Esophagus (tissue), 2 donors: Measurements from ENCODE around the gene NOS1AP. TPM values are rescaled to one million over a fixed set of nuclear protein-coding genes. Genes with fewer than 3 reads are reported as not detected.
"Not testable (repeated sequence)": the region's sequence is repeated elsewhere in the genome, so short reads cannot be mapped to it uniquely, and the experiment has no call there.

Source experiments
- H3K27ac ChIP-seq, 2 donors: one replicate each; pipeline ENCODE4 v1.5.1; 2013; ENCODE audit warnings: low read depth in 2 of 2, mild to moderate bottlenecking in 2 of 2, inconsistent platforms in 1 of 2, low read length in 1 of 2, moderate library complexity in 1 of 2
- H3K27me3 ChIP-seq, 2 donors: one replicate each; pipeline ENCODE4 v1.6.1; 2013; ENCODE audit warnings: low read length in 2 of 2, control low read depth in 1 of 2, mild to moderate bottlenecking in 1 of 2; ENCODE audit not compliant: insufficient read depth in 2 of 2, control insufficient read depth in 1 of 2
- H3K36me3 ChIP-seq, 2 donors: one replicate each; pipeline ENCODE4 v1.6.1; 2013; ENCODE audit warnings: low read length in 1 of 2; ENCODE audit not compliant: control insufficient read depth in 2 of 2, insufficient read depth in 2 of 2
- H3K4me1 ChIP-seq, 2 donors: one replicate each; pipeline ENCODE4 v1.6.1; 2013; ENCODE audit warnings: low read length in 1 of 2; ENCODE audit not compliant: control insufficient read depth in 2 of 2, insufficient read depth in 2 of 2
- H3K4me3 ChIP-seq, 2 donors: one replicate each; pipeline ENCODE4 v1.5.1; 2013; ENCODE audit warnings: low read length in 2 of 2, mild to moderate bottlenecking in 2 of 2, low read depth in 1 of 2, moderate library complexity in 1 of 2
- H3K9me3 ChIP-seq, 2 donors: one replicate each; pipeline ENCODE4 v1.6.1; 2013; ENCODE audit warnings: mild to moderate bottlenecking in 2 of 2, low read depth in 1 of 2, low read length in 1 of 2, moderate library complexity in 1 of 2; ENCODE audit not compliant: control insufficient read depth in 2 of 2, insufficient read depth in 1 of 2
- WGBS, 2 donors: extraction: QIAGEN DNeasy Blood & Tissue Kit; methylation state at CpG; one replicate each; pipeline ENCODE4 v1.1.7; 2013; 5-methylcytosine and 5-hydroxymethylcytosine counted together
- polyA plus RNA-seq, 2 donors: library from polyadenylated mRNA; stranded (reverse); fragments of 200-250 nt; gene quantifications; one replicate each; pipeline ENCODE4 v1.2.3, GENCODE V29; 2013
- donor health status: healthy with polysubstance abuse.
- donor health status: Bipolar disorder and iron deficiency.

NOS1AP gene
- polyA plus RNA-seq, 2 donors, result 0.53 to 0.98 TPM

DNA sequence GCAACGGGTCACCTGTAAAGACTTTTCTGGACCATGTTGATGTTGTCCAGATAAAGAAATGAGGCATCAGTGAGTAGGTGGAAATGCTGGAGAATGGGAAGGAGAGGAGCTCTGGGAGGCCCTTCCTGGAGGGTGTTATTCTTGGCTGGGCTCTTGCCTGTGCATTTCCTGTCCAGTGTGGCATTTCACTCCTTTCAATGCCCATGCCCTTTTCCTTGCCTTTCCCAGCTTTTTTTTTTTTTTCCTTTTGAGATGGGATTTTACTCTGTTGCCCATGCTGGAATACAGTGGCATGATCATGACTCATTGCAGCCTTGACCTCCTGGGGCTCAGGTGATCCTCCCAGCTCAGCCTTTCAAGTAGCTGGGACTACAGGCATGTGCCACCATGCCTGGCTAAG, 11.8 kb downstream of the NOS1AP start:
- Histone ChIP-seq H3K4me3 (no peak overlapping the region), H3K36me3 (no peaks in the 10 kb centered on the region), H3K9me3 (no peaks in the 10 kb centered on the region), H3K27ac (no peak overlapping the region), H3K27me3 (no peaks in the 10 kb centered on the region), H3K4me1 (no peaks in the 10 kb centered on the region)
- 79 to 90% methylated on average over 1 of the region's 1 CpG for WGBS, 2 donors

DNA sequence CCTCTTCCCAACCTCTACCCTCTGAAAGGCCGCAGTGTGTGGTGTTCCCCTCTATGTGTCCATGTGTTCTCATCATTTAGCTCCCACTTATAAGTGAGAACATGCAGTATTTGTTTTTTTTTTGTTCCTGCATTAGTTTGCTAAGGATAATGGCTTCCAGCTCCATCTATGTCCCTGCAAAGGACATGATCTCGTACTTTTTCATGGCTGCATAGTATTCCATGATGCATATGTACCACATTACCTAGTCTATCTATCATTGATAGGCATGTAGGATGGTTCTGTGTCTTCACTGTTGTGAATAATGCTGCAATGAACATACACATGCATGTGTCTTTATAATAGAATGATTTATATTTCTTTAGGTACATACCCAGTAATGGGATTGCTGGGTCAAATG, 12.6 kb downstream of the NOS1AP start:
- not testable (repeated sequence) for H3K4me3 ChIP-seq, H3K9me3 ChIP-seq, H3K4me1 ChIP-seq, H3K27ac ChIP-seq, H3K36me3 ChIP-seq, H3K27me3 ChIP-seq
- WGBS, 2 donors, result 83 to 87% methylated on average over 2 of the region's 2 CpGs

DNA sequence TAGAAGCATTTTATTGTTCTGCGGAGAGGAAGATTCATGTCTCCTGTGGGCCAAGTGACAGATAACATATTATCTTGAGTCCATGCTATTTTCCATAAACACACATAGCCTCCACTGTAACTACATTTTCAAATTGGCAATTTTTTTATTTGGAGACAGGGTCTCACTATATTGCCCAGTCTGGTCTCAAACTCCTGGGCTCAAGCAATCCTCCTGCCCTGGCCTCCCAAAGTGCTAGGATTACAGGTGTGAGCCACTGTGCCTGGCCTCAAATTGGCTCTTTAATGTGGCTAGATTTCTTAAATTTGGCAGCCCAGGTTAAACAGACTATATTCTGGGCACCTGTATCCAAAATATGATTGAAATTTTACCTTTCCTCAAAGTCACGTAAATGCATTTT, 13.8 kb downstream of the NOS1AP start:
- H3K4me1 ChIP-seq, result no peaks in the 10 kb centered on the region
- H3K9me3 ChIP-seq, result no peaks in the 10 kb centered on the region
- 96 to 98% methylated on average over 2 of the region's 2 CpGs for WGBS, 2 donors
- H3K4me3 ChIP-seq, result no peak overlapping the region
- no peaks in the 10 kb centered on the region for H3K36me3 ChIP-seq
- H3K27me3 ChIP-seq, result no peaks in the 10 kb centered on the region
- no peak overlapping the region for H3K27ac ChIP-seq

DNA sequence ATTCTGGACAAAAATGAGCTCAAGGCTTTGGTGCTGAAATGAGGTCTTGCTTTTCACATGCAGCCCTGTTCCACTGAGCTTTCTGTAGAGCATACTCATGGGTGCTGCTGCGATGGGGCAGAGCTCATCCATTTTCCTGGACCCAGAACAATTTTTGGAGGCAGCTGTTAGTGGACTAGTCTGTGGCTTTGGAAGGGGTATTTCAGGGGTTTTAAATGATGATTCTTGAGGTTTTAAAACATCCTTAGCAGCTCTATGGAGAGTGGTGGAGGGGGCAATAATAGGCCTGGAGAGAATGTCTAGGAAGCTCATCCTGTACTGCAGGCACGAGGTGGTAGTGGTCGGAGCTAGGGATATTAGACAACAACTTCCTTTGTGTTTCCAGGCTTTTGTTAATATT, 16.5 kb downstream of the NOS1AP start:
- WGBS, 2 donors, result 90 to 94% methylated on average over 3 of the region's 3 CpGs
- no peak overlapping the region for H3K27ac ChIP-seq

DNA sequence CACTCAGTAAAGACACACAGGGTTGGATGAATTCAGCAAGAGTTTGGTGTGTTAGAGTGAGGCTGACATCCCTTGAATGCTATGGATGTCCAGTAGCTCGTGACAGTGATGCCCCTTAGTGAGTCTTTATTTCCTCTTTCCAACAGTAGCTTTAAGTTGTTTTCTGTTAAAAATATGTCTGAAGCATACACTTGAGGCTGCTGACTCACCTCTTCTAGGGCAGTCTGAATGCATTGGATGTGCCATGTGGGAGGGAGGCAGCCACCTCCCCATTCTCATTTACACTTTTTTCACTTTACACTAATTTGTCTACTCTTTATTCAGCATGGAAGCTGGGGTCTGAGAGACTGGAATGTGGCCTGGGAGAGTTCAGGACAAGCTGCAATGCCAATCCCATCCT, 17.6 kb downstream of the NOS1AP start:
- 70 to 82% methylated on average over 1 of the region's 1 CpG for WGBS, 2 donors

More for the DNA sequence above, 16.5 kb downstream of the NOS1AP start:
- H3K4me1 ChIP-seq, result no peaks in the 10 kb centered on the region
- H3K36me3 ChIP-seq, result no peaks in the 10 kb centered on the region
- no peak overlapping the region for H3K4me3 ChIP-seq
- H3K27me3 ChIP-seq, result no peaks in the 10 kb centered on the region
- H3K9me3 ChIP-seq, result no peaks in the 10 kb centered on the region

DNA sequence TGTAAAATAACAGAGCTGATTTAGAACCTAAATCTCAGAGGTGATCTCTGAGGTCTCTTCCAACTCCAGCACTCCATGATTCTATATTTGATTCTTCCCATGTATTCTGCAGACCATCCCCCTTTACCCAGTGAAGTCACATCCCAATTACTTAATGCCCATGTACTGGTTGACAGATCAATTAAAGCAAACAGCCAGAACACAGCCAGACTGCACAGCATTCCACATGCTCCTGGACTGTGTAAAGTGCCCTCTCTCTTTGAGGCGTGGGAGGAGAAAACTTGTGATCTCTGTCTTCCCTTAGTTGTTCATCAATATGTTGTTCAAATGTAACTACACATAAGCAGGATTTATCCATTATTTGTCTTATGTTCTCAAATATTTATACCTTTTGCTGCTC, 18.1 kb downstream of the NOS1AP start:
- WGBS, 2 donors, result 97 to 100% methylated on average over 1 of the region's 1 CpG
- Histone ChIP-seq H3K27me3 (no peaks in the 10 kb centered on the region), H3K36me3 (no peaks in the 10 kb centered on the region)

More for the DNA sequence above, 17.6 kb downstream of the NOS1AP start:
- Histone ChIP-seq H3K4me1 (no peaks in the 10 kb centered on the region), H3K36me3 (no peaks in the 10 kb centered on the region), H3K9me3 (no peaks in the 10 kb centered on the region), H3K27ac (no peak overlapping the region), H3K4me3 (no peak overlapping the region), H3K27me3 (no peaks in the 10 kb centered on the region)

DNA sequence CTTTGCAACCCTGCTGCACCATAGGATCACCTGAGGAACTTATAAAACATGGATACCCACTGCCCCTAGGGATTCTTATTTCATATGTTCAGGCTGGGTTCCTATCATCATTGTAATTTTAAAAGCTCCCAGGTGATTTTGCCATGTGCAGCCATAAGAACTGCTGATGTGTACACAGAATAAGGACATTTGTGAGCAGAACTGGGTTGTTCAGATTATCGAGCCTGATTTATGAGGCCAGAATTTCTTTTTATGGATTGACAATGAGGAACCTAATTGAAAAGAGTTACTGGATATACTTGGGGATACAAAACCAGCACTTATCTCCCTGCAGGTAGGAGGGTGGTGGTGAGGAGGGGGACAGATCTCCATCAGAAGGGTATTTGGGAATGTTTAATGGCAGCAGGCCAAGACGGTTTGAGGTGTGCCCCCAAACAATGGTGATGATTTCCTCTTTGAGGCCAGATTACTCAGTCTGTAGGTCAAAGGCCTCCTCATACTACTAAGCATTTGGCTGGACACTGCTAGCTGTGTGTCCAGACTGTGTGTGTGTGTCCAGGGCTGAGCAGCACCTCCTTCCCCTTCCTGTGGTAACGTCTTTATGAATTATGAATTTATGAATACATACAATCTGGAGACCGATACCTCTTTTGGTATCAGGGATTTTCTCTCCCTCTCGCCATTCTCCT, 18.9 kb downstream of the NOS1AP start:
- 74 to 75% methylated on average over 5 of the region's 5 CpGs for WGBS, 2 donors
- H3K4me1 ChIP-seq, result no peaks in the 10 kb centered on the region
- H3K27ac ChIP-seq, result no peak overlapping the region
- no peak overlapping the region for H3K4me3 ChIP-seq
- no peaks in the 10 kb centered on the region for H3K9me3 ChIP-seq
- H3K27me3 ChIP-seq, result no peaks in the 10 kb centered on the region
- no peaks in the 10 kb centered on the region for H3K36me3 ChIP-seq

More for the DNA sequence above, 18.1 kb downstream of the NOS1AP start:
- H3K4me3 ChIP-seq, result no peak overlapping the region
- H3K4me1 ChIP-seq, result no peaks in the 10 kb centered on the region
- no peak overlapping the region for H3K27ac ChIP-seq
- no peaks in the 10 kb centered on the region for H3K9me3 ChIP-seq

DNA sequence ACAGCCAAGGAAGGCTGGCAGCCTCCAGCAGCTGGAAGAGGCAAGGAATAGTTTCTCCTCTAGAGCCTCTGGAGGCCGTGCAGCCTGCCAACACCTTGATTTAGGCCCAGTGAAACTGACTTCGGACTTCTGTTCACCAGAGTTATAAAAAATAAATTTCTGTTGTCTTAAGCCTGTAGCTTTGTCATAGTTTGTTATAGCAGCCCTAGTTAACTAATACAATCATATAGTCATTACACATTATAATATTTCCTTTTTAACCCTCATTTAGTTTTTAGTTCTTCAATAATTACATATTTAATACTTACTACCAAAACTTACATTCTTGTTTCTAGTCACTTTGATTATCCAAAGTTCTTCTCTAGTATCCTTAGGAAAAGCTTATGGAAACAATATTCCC, 20.3 kb downstream of the NOS1AP start:
- Histone ChIP-seq H3K27me3 (no peaks in the 10 kb centered on the region), H3K36me3 (no peaks in the 10 kb centered on the region), H3K4me1 (no peaks in the 10 kb centered on the region), H3K9me3 (no peaks in the 10 kb centered on the region), H3K27ac (no peak overlapping the region), H3K4me3 (no peak overlapping the region)
- WGBS, 2 donors, result 84 to 85% methylated on average over 2 of the region's 2 CpGs

DNA sequence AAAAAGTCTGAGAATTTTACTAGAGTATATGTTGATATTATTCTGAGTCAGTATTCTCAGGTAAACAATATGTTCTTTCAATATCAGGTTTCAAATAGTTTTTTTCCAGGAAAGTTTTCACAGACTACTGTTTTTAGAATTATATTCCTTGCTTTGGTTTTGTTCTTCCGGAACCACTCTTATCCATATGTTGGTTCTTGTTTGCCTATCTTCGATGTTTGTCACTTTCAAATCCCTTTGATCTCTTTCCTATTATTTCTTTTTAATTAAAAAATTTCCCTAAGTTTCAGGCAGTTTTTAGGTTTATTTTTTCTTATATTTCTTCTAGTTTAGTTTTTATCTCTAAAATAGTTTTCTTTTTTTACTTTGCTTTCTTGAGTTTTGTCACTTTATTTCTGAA, 20.9 kb downstream of the NOS1AP start:
- H3K27me3 ChIP-seq, result no peaks in the 10 kb centered on the region
- no peak overlapping the region for H3K27ac ChIP-seq
- H3K9me3 ChIP-seq, result no peaks in the 10 kb centered on the region
- no peak overlapping the region for H3K4me3 ChIP-seq
- no peaks in the 10 kb centered on the region for H3K36me3 ChIP-seq
- WGBS, 2 donors, result 91% methylated on average over 2 of the region's 2 CpGs
- no peaks in the 10 kb centered on the region for H3K4me1 ChIP-seq
